PC-3 (cell line): ENCODE data around the gene FSTL4.

Experiments used
- EZH2 ChIP-seq: fragments of 300-600 bp; sonication (generic); IDR thresholded peaks from one replicate; pipeline ENCODE4 v1.6.1; 2017; ENCODE audit warnings: antibody characterized with exemption, mild to moderate bottlenecking, low read length; ENCODE audit not compliant: unreplicated experiment
- TF ChIP-seq, protein P1 (sequence below): fragments of 300-600 bp; sonication (generic); conservative IDR thresholded peaks from 2 replicates; pipeline ENCODE4 v1.5.1; 2017; ENCODE audit warnings: antibody characterized with exemption, low read depth, mild to moderate bottlenecking, low read length

DNA sequence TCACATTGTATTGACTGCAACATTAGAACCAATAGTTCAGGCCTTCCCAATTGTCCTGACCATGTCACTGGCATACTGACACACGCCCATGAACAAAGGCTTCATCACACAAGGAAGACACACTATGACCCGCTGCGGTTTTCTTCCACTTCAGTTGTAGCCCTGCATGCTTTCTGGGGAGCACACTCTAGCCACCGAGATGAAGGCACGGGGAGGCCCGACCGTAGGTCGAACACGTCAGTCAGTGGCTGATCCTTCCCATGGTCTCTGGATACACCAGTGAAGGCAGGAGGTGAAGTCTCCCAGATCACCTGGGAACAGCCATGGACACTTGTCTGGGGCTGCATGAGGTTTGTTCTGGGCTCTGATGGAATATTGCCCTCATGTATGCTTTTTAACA, 224.7 kb downstream of the FSTL4 start:
- TF ChIP-seq, protein P1, sequence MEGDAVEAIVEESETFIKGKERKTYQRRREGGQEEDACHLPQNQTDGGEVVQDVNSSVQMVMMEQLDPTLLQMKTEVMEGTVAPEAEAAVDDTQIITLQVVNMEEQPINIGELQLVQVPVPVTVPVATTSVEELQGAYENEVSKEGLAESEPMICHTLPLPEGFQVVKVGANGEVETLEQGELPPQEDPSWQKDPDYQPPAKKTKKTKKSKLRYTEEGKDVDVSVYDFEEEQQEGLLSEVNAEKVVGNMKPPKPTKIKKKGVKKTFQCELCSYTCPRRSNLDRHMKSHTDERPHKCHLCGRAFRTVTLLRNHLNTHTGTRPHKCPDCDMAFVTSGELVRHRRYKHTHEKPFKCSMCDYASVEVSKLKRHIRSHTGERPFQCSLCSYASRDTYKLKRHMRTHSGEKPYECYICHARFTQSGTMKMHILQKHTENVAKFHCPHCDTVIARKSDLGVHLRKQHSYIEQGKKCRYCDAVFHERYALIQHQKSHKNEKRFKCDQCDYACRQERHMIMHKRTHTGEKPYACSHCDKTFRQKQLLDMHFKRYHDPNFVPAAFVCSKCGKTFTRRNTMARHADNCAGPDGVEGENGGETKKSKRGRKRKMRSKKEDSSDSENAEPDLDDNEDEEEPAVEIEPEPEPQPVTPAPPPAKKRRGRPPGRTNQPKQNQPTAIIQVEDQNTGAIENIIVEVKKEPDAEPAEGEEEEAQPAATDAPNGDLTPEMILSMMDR: no peak
- TF ChIP-seq EZH2: no peak
